GM23248 (cell line): Measurements from ENCODE around the gene GATD1. TPM values are rescaled to one million over a fixed set of nuclear protein-coding genes. Genes with fewer than 3 reads are reported as not detected.

Experiments
- DNase-seq: peaks from one replicate; pipeline ENCODE4 v3.0.0-alpha.2; 2015
- H2AFZ ChIP-seq: fragments of 200-600 bp; sonication (generic); 2 replicates; pipeline ENCODE4 v1.6.1; 2016; ENCODE audit warnings: antibody characterized with exemption
- H3F3A ChIP-seq: fragments of 200-600 bp; sonication (generic); 2 replicates; pipeline ENCODE4 v1.6.1; 2016; ENCODE audit warnings: mild to moderate bottlenecking, antibody characterized with exemption, mixed run types; ENCODE audit not compliant: insufficient read depth
- H3K27ac ChIP-seq: fragments of 200-600 bp; sonication (generic); 2 replicates; pipeline ENCODE4 v1.5.1; 2016; ENCODE audit warnings: mild to moderate bottlenecking
- H3K27me3 ChIP-seq: fragments of 200-600 bp; sonication (generic); replicated peaks from 2 replicates; pipeline ENCODE4 v1.6.1; 2016; ENCODE audit warnings: mild to moderate bottlenecking; ENCODE audit not compliant: insufficient read depth
- H3K36me3 ChIP-seq: fragments of 200-600 bp; sonication (generic); 2 replicates; pipeline ENCODE4 v1.6.1; 2016; ENCODE audit warnings: low read depth, mild to moderate bottlenecking
- H3K4me1 ChIP-seq: fragments of 200-600 bp; sonication (generic); 2 replicates; pipeline ENCODE4 v1.6.1; 2016; ENCODE audit warnings: mild to moderate bottlenecking; ENCODE audit not compliant: insufficient read depth
- H3K4me2 ChIP-seq: fragments of 200-600 bp; sonication (generic); one replicate; pipeline ENCODE4 v1.6.1; 2016; ENCODE audit warnings: mild to moderate bottlenecking; ENCODE audit not compliant: unreplicated experiment
- H3K4me3 ChIP-seq: fragments of 200-600 bp; sonication (generic); 2 replicates; pipeline ENCODE4 v1.5.1; 2016; ENCODE audit warnings: mild to moderate bottlenecking
- H3K79me2 ChIP-seq: fragments of 200-600 bp; sonication (generic); 2 replicates; pipeline ENCODE4 v1.6.1; 2016; ENCODE audit warnings: mild to moderate bottlenecking; ENCODE audit not compliant: insufficient read depth
- H3K9ac ChIP-seq: fragments of 200-600 bp; sonication (generic); 2 replicates; pipeline ENCODE4 v1.6.1; 2016; ENCODE audit warnings: mild to moderate bottlenecking
- H3K9me2 ChIP-seq: fragments of 200-600 bp; sonication (generic); 2 replicates; pipeline ENCODE4 v1.6.1; 2016; ENCODE audit warnings: mixed run types, mild to moderate bottlenecking, moderate library complexity; ENCODE audit not compliant: insufficient read depth
- H3K9me3 ChIP-seq: fragments of 200-600 bp; sonication (generic); one replicate; pipeline ENCODE4 v1.6.1; 2017; ENCODE audit warnings: low read depth
- H4K20me1 ChIP-seq: fragments of 200-600 bp; sonication (generic); 2 replicates; pipeline ENCODE4 v1.6.0; 2016; ENCODE audit not compliant: insufficient read depth
- EZH2 ChIP-seq: fragments of 200-600 bp; sonication (generic); IDR thresholded peaks from 2 replicates; pipeline ENCODE4 v1.6.1; 2018; ENCODE audit warnings: antibody characterized with exemption, mild to moderate bottlenecking; ENCODE audit not compliant: insufficient read depth, poor library complexity, severe bottlenecking
- EZH2phosphoT487 ChIP-seq: fragments of 200-600 bp; sonication (generic); IDR thresholded peaks from 2 replicates; pipeline ENCODE4 v1.6.1; 2018; ENCODE audit warnings: antibody characterized with exemption, moderate library complexity, mild to moderate bottlenecking, low read depth; ENCODE audit not compliant: insufficient read depth
- WGBS, 2 experiments: methylation state at CpG; one replicate each; pipeline ENCODE4 v1.1.6; 2015 to 2017; ENCODE audit warnings: low lambda C conversion rate in 2 of 2, low coverage in 1 of 2; ENCODE audit errors: missing lambda C conversion rate in 2 of 2; 5-methylcytosine and 5-hydroxymethylcytosine counted together
- in situ Hi-C: fragments of 300-500 bp; cut with MboI; formaldehyde crosslinking; loops from 2 replicates; pipeline ENCODE4 v1.15.0; 2020
- polyA plus RNA-seq: library from polyadenylated mRNA; unstranded; fragments of >200 nt; fragmentation: Nextera tagmentation; extraction: Ambion mirVana; gene quantifications from 2 replicates; pipeline ENCODE4 v1.2.1, GENCODE V29; 2016
- total RNA-seq: library from RNA; depleted of rRNA; stranded (reverse); fragments of >200 nt; shearing (Covaris generic); gene quantifications from 2 replicates; pipeline ENCODE4 v1.2.3, GENCODE V29; 2014

GATD1 gene
- total and polyA plus RNA-seq, 2 experiments from 2014 or later: 27.0 to 45.0 TPM

DNA sequence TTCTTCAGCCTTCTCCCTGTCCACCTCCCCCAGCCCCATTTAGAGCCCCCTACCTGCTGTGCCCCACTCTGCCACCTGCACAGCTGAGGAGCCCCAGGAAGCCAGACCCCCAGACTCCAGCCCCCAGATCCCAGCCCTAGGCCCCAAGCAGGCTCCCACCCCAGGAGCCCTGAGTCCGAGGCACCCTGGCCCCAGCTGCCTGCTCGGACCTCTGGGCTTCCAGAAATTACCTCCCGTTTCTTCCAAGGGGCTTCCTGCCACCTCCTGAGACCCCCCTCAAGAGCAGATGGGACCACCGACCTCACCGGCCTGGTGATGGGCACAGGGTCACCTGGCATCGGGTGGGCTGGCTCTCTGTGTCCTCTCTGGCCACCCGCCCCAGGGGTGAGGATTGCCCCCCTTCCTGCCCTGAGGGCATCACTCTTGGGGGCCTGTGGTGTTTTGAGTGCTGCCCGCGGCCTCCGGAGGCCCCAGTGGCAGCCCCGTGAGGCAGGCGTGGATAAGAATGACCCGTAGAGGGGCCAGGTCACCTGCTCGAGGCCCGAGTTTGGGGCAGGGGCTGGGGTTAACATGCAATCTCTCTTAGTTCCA, 48.3 kb downstream of the GATD1 start:
- Histone ChIP-seq H3K4me2 (no peak overlapping the region), H3F3A (peaks cover 5% of the 10 kb centered on the region; the same call in 1 of the 2 replicates), H3K79me2 (no peaks in the 10 kb centered on the region), H3K9me3 (no peaks in the 10 kb centered on the region), H3K36me3 (no peaks in the 10 kb centered on the region), H2AFZ (no peak overlapping the region), H3K4me1 (peaks cover 18% of the 10 kb centered on the region), H3K9me2 (no peaks in the 10 kb centered on the region), H3K9ac (no peak overlapping the region), H4K20me1 (no peaks in the 10 kb centered on the region), H3K4me3 (no peak overlapping the region), H3K27me3 (no peaks in the 10 kb centered on the region), H3K27ac (no peak overlapping the region)
- no peak for TF ChIP-seq EZH2phosphoT487
- no peak for TF ChIP-seq EZH2
- WGBS, 2 experiments: 57 to 62% methylated on average over 15 of the region's 15 CpGs
- no peak for DNase-seq
- in situ Hi-C loops: no loop called here

DNA sequence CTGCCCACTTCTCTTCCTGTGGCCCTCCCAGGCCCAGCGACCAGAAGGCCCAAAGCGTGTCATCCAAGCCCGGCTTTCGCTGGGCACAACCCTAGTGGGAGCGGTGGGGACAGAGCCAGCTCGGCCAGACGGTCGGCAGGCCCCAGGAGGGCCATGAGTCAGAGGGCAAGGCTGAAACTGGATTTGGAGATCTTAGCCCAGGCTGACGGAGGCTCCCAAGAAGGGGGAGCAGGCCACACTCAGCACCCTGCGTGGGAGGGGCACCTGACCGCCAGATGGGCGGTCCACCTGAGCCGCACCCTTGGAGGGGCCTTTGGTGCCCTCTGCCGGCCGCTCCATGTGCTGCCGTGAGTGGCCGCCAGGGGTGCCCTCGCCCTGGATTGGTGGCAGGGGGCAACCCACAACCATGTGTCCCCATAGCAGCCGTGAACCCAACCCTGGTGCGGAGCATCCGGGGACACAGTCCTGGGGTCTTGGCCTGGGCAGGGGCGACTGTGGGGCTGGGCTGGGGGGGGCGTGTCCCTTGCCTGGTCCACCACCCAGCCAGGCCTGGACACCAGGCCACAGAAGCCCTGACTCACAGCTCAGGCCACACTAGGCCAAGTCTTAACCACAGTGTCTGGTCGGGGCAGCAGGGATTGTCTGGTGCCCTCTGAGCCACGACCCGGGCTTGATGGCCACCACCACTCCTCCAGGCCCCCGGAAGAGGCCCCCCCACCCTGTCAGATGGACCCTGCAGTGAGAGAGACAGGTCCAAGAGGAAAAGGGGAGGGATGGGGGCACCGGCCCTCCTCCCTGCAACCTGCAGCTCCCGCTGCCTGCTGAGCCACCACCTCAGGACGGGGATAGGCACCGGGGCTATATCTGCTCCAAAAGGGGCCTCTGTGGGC, 49.2 kb downstream of the GATD1 start:
- peaks cover 18% of the 10 kb centered on the region for H3K4me1 ChIP-seq
- no peaks in the 10 kb centered on the region for H4K20me1 ChIP-seq
- H3K4me2 ChIP-seq: peak overlapping the region; percentile 12
- 16 to 25% methylated on average over 21 to 26 of the region's 31 CpGs for WGBS, 2 experiments
- no peaks in the 10 kb centered on the region for H3K79me2 ChIP-seq
- in situ Hi-C loops: no loop called here
- H3K36me3 ChIP-seq: no peaks in the 10 kb centered on the region
- H3K9me3 ChIP-seq: no peaks in the 10 kb centered on the region
- H2AFZ ChIP-seq: no peak overlapping the region
- DNase-seq: peak; percentile 98
- TF ChIP-seq EZH2phosphoT487 (no peak), EZH2 (no peak)
- no peak overlapping the region for H3K4me3 ChIP-seq
- H3K9me2 ChIP-seq: no peaks in the 10 kb centered on the region
- peaks cover 5% of the 10 kb centered on the region; the same call in 1 of the 2 replicates for H3F3A ChIP-seq
- peak overlapping the region; percentile 68 for H3K9ac ChIP-seq
- peak overlapping the region; percentile 84 for H3K27ac ChIP-seq
- no peaks in the 10 kb centered on the region for H3K27me3 ChIP-seq

GRCh38 chr11:727281-727701, 50.0 kb downstream of the GATD1 start:
- peak; percentile 29 for DNase-seq
- peaks cover 5% of the 10 kb centered on the region; the same call in 1 of the 2 replicates for H3F3A ChIP-seq
- no peaks in the 10 kb centered on the region for H4K20me1 ChIP-seq
- H3K4me2 ChIP-seq: no peak overlapping the region
- H2AFZ ChIP-seq: no peak overlapping the region
- H3K9me2 ChIP-seq: no peaks in the 10 kb centered on the region
- H3K36me3 ChIP-seq: no peaks in the 10 kb centered on the region
- peak overlapping the region; percentile 68 for H3K9ac ChIP-seq
- no peaks in the 10 kb centered on the region for H3K9me3 ChIP-seq
- in situ Hi-C loops: no loop called here
- 90 to 93% methylated on average over 12 of the region's 12 CpGs for WGBS, 2 experiments
- H3K27me3 ChIP-seq: no peaks in the 10 kb centered on the region
- TF ChIP-seq EZH2phosphoT487 (no peak), EZH2 (no peak)
- peaks cover 18% of the 10 kb centered on the region for H3K4me1 ChIP-seq
- no peak overlapping the region for H3K4me3 ChIP-seq
- peak overlapping the region; percentile 84 for H3K27ac ChIP-seq
- no peaks in the 10 kb centered on the region for H3K79me2 ChIP-seq

DNA sequence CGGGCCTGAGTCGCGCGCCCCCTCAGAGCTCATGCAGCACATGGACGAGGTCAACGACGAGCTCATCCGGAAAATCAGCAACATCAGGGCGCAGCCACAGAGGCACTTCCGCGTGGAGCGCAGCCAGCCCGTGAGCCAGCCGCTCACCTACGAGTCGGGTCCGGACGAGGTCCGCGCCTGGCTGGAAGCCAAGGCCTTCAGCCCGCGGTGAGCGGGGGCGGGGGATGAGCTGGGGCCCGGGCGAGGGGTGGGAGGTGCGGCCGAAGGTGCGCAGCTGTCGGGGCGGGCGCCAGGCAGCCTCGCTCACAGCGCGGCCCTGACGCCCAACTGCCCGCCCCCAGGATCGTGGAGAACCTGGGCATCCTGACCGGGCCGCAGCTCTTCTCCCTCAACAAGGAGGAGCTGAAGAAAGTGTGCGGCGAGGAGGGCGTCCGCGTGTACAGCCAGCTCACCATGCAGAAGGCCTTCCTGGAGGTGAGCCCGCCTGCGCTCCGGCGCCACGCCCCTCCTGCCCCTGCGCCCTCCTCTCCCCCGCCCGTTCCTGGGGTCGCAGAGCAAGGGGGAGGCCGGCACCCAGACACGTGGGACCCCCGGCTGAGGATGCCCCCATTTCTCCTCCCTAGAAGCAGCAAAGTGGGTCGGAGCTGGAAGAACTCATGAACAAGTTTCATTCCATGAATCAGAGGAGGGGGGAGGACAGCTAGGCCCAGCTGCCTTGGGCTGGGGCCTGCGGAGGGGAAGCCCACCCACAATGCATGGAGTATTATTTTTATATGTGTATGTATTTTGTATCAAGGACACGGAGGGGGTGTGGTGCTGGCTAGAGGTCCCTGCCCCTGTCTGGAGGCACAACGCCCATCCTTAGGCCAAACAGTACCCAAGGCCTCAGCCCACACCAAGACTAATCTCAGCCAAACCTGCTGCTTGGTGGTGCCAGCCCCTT, 50.7 kb downstream of the GATD1 start:
- H3K9ac ChIP-seq: peak overlapping the region; percentile 68
- H4K20me1 ChIP-seq: no peaks in the 10 kb centered on the region
- WGBS, 2 experiments: 17 to 24% methylated on average over 42 to 61 of the region's 61 CpGs
- no peaks in the 10 kb centered on the region for H3K27me3 ChIP-seq
- peak overlapping the region; percentile 84 for H3K27ac ChIP-seq
- H3F3A ChIP-seq: peaks cover 5% of the 10 kb centered on the region; the same call in 1 of the 2 replicates
- H3K36me3 ChIP-seq: no peaks in the 10 kb centered on the region
- H2AFZ ChIP-seq: no peak overlapping the region
- H3K9me2 ChIP-seq: no peaks in the 10 kb centered on the region
- no peak for TF ChIP-seq EZH2
- TF ChIP-seq EZH2phosphoT487: no peak
- no peaks in the 10 kb centered on the region for H3K79me2 ChIP-seq
- peaks cover 18% of the 10 kb centered on the region for H3K4me1 ChIP-seq
- no peak overlapping the region for H3K4me2 ChIP-seq
- no peaks in the 10 kb centered on the region for H3K9me3 ChIP-seq
- DNase-seq: peak; percentile 73
- in situ Hi-C loops: no loop called here
- H3K4me3 ChIP-seq: no peak overlapping the region
